ENCODE measurements around the gene IFT22.
"Not testable (repeated sequence)": the region's sequence is repeated elsewhere in the genome, so short reads cannot be mapped to it uniquely, and the experiment has no call there.

IFT22 gene

GRCh38 chr7:101277155-101277554 lies 44.5 kb downstream of the IFT22 start:
- Histone ChIP-seq H3K79me2 (no peaks in the 10 kb centered on the region), H3K4me3 (ENCODE audit: low read depth, low read length) (no peak overlapping the region), H3K4me2 (ENCODE audit: low read length) (no peak overlapping the region), H3K36me3 (ENCODE audit: control insufficient read depth, insufficient read depth, low read length) (no peaks in the 10 kb centered on the region), H2AFZ (no peak overlapping the region), H3K9ac (no peak overlapping the region), H3K9me3 (ENCODE audit: control insufficient read depth, low read length) (no peaks in the 10 kb centered on the region), H3K27ac (no peak overlapping the region), H3K27me3 (ENCODE audit: control insufficient read depth, insufficient read depth, low read length) (no peaks in the 10 kb centered on the region), H3K4me1 (no peaks in the 10 kb centered on the region)
- no peak for TF ChIP-seq CTCF (IDR thresholded peaks at IDR 0.05)

- no peak overlapping the region for H3K9ac ChIP-seq
- H3K27ac ChIP-seq, result no peak overlapping the region
- no peak overlapping the region for H2AFZ ChIP-seq
- H3K4me1 ChIP-seq, result no peaks in the 10 kb centered on the region
- H3K27me3 ChIP-seq (ENCODE audit: control insufficient read depth, insufficient read depth, low read length), result no peaks in the 10 kb centered on the region
- no peaks in the 10 kb centered on the region for H3K79me2 ChIP-seq
- H3K4me3 ChIP-seq (ENCODE audit: low read depth, low read length), result no peak overlapping the region
- no peak for TF ChIP-seq CTCF (IDR thresholded peaks at IDR 0.05)
- H3K9me3 ChIP-seq (ENCODE audit: control insufficient read depth, low read length), result no peaks in the 10 kb centered on the region
- no peak overlapping the region for H3K4me2 ChIP-seq (ENCODE audit: low read length)
- no peaks in the 10 kb centered on the region for H3K36me3 ChIP-seq (ENCODE audit: control insufficient read depth, insufficient read depth, low read length)
These were observed 48.4 kb downstream of the IFT22 start for GRCh38 chr7:101273206-101273605.

- no peaks in the 10 kb centered on the region for H3K79me2 ChIP-seq
- no peak overlapping the region for H3K9ac ChIP-seq
- no peak overlapping the region for H3K4me2 ChIP-seq (ENCODE audit: low read length)
- H3K36me3 ChIP-seq (ENCODE audit: control insufficient read depth, insufficient read depth, low read length), result no peaks in the 10 kb centered on the region
- H3K4me1 ChIP-seq, result no peaks in the 10 kb centered on the region
- no peak for TF ChIP-seq CTCF (IDR thresholded peaks at IDR 0.05)
- H3K9me3 ChIP-seq (ENCODE audit: control insufficient read depth, low read length), result no peaks in the 10 kb centered on the region
- H2AFZ ChIP-seq, result no peak overlapping the region
- H3K4me3 ChIP-seq (ENCODE audit: low read depth, low read length), result no peak overlapping the region
- no peaks in the 10 kb centered on the region for H3K27me3 ChIP-seq (ENCODE audit: control insufficient read depth, insufficient read depth, low read length)
- no peak overlapping the region for H3K27ac ChIP-seq
These were observed 50.6 kb downstream of the IFT22 start for GRCh38 chr7:101271021-101271420.

- TF ChIP-seq CTCF (IDR thresholded peaks at IDR 0.05), result no peak
- Histone ChIP-seq H3K4me3 (ENCODE audit: low read depth, low read length) (no peak overlapping the region), H3K27ac (no peak overlapping the region)
These were observed 51.9 kb downstream of the IFT22 start for GRCh38 chr7:101269664-101270063.

GRCh38 chr7:101265622-101266516 lies 55.7 kb downstream of the IFT22 start:
- no peak for TF ChIP-seq CTCF (IDR thresholded peaks at IDR 0.05)
- H3K27ac ChIP-seq, result no peak overlapping the region
- no peak overlapping the region for H3K9ac ChIP-seq
- H3K4me3 ChIP-seq (ENCODE audit: low read depth, low read length), result no peak overlapping the region
- H3K79me2 ChIP-seq, result no peaks in the 10 kb centered on the region
- no peaks in the 10 kb centered on the region for H3K9me3 ChIP-seq (ENCODE audit: control insufficient read depth, low read length)
- no peaks in the 10 kb centered on the region for H3K36me3 ChIP-seq (ENCODE audit: control insufficient read depth, insufficient read depth, low read length)
- no peak overlapping the region for H3K4me2 ChIP-seq (ENCODE audit: low read length)
- no peak overlapping the region for H2AFZ ChIP-seq
- no peaks in the 10 kb centered on the region for H3K4me1 ChIP-seq
- no peaks in the 10 kb centered on the region for H3K27me3 ChIP-seq (ENCODE audit: control insufficient read depth, insufficient read depth, low read length)

More at GRCh38 chr7:101269664-101270063, 51.9 kb downstream of the IFT22 start:
- Histone ChIP-seq H3K27me3 (ENCODE audit: control insufficient read depth, insufficient read depth, low read length) (no peaks in the 10 kb centered on the region), H3K9me3 (ENCODE audit: control insufficient read depth, low read length) (no peaks in the 10 kb centered on the region), H3K79me2 (no peaks in the 10 kb centered on the region), H2AFZ (no peak overlapping the region), H3K9ac (no peak overlapping the region), H3K4me2 (ENCODE audit: low read length) (no peak overlapping the region), H3K4me1 (no peaks in the 10 kb centered on the region), H3K36me3 (ENCODE audit: control insufficient read depth, insufficient read depth, low read length) (no peaks in the 10 kb centered on the region)

- not testable (repeated sequence) for H3K27me3 ChIP-seq (ENCODE audit: control insufficient read depth, insufficient read depth, low read length); H3K27ac ChIP-seq; H3K9ac ChIP-seq; H3K79me2 ChIP-seq; H3K9me3 ChIP-seq (ENCODE audit: control insufficient read depth, low read length); H3K4me2 ChIP-seq (ENCODE audit: low read length); H3K4me1 ChIP-seq; H3K4me3 ChIP-seq (ENCODE audit: low read depth, low read length); H3K36me3 ChIP-seq (ENCODE audit: control insufficient read depth, insufficient read depth, low read length)
- peak overlapping the region; percentile 40 for H2AFZ ChIP-seq
These were observed 57.4 kb downstream of the IFT22 start for GRCh38 chr7:101264102-101264706.

Data from parathyroid adenoma (tissue), 2 donors.